NCI-H82 (cell line): ENCODE results near the gene FTL.

Experiments
- DNase-seq: peaks from one replicate; lab custom pipeline; 2025; lab: John Stamatoyannopoulos, UW

The FTL gene

GRCh38 chr19:48945817-48946216 lies 19.3 kb upstream of the FTL start:
- no peak for DNase-seq

DNA sequence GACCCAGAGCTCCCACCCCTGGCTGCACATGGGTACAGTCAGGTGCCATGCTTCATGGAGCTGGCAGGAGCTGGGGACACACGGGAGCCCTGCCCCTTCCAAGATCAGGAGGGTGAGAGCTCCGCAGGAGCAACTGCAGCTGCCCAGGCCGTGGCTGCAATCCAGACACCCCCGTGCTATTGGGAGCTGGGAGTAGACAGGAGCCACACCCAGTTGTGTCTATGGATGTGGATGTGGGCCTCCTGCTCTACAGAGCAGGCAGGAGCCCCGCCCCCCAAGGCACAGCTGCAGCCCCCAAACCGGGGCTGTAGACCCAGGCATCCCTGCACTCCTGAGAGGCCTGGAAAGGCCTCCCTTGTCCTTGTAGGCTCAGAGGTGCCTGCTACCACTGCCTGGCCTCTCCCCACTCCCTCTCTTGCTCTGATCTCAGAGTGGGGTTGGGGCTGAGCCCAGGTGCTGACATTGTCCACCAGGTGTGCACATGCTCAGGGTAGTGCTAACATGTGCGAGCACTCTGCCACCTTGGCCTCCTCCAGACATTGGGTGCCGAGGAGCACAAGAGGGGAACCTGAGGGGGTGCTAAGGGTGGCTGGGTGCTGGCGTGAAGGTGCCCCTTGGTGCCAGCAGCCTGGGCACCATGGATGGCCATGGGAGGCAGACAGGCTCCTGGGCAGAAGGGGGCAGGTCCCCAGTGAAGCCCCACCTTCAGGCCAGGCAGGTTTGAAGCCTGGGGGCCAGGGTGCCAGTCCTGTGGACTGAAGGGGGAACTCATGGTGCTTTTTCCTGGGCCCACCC lies 18.4 kb upstream of the FTL start:
- no peak for DNase-seq

DNA sequence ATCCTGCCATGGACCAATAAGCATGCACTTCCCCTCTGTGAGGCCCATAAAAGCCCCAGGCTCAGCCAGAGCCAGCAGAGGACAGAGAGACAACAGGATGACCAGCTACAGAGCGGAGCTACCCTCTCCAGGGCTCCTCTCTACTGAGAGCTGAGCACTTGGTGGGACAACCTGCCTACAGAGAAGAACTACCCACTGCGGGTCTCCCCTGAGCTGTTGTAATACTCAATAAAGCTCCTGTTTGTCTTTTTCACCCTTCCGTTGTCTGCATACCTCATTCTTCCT lies 17.9 kb upstream of the FTL start:
- no peak for DNase-seq

GRCh38 chr19:48950159-48950558 lies 14.9 kb upstream of the FTL start:
- peak; percentile 61 for DNase-seq

DNA sequence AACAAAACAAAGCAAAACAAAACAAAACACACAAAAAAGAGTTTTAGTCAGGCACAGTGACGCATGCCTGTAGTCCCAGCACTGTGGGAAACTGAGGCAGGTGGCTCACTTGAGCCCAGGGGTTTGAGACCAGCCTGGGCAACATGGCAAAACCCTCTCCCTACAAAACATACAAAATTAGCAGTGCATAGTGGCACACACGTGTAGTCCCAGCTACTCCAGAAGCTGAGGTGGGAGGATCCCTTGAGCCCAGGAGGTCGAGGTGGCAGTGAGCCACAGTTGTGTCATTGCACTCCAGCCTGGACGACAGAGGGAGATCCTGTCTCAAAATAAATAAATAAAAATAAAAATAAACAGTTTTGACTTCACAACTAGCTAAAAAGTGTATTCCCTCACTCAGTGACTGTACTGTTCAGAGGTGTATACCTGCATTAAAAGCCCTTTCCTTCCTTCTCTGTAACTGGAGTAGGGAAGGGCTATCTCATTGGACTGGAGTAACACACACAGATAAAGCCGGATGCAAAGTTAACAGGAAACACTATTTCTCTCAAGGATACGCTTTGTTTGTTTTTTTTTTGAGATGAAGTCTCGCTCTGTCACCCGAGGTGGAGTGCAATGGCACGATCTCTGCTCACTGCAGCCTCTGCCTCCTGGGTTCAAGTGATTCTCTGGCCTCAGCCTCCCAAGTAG lies 14.1 kb upstream of the FTL start:
- DNase-seq: no peak

- DNase-seq: no peak
These were observed 12.0 kb upstream of the FTL start for GRCh38 chr19:48953141-48953540.

- no peak for DNase-seq
These were observed 11.0 kb upstream of the FTL start for GRCh38 chr19:48953990-48954594.

GRCh38 chr19:48954595-48955307 lies 10.4 kb upstream of the FTL start, which contains the start of gene BAX:
Gene BAX (plus strand): TSS chr19:48954875. CDS start chr19:48954929, 54 bp downstream.
- DNase-seq: peak; percentile 99

GRCh38 chr19:48955308-48955958 lies 9.7 kb upstream of the FTL start:
- DNase-seq: no peak

- no peak for DNase-seq
These were observed 7.1 kb upstream of the FTL start for GRCh38 chr19:48958006-48958405.

DNA sequence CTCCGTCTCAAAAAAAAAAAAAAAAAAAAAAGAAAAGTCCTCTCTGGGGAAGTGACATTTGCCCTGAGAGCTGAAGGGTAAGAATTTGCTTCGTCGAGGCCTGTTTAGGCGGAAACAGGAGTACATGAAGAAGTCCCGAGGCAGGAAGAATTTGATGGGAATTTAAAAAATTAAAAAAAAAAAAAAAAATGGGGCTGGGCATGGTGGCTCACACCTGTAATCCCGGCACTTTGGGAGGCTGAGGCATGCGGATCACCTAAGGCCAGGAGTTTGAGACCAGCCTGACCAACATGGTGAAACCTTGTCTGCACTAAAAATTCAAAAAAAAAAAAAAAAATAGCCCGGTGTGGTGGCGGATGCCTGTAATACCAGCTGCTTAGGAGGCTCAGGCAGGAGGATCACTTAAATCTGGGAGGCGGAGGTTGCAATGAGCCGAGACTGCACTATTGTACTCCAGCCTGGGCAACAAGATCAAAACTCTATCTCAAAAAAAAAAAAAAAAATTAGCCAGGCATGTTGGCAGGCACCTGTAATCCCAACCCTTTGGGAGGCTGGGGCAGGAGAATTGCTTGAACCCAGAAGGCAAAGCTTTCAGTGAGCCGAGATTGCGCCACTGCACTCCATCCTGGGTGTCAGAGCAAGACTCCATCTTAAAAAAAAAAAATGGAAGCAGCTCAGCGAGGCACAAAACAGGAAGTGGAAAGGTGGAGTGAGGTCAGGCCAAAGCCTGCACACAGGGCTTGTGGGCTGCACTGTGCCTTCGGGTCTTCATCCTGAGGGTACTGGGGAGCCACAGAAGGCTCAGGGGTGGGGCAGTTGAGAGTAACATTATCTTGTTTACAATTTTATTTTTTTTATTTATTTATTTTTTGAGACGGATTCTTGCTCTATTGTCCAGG lies 5.5 kb upstream of the FTL start:
- no peak for DNase-seq

DNA sequence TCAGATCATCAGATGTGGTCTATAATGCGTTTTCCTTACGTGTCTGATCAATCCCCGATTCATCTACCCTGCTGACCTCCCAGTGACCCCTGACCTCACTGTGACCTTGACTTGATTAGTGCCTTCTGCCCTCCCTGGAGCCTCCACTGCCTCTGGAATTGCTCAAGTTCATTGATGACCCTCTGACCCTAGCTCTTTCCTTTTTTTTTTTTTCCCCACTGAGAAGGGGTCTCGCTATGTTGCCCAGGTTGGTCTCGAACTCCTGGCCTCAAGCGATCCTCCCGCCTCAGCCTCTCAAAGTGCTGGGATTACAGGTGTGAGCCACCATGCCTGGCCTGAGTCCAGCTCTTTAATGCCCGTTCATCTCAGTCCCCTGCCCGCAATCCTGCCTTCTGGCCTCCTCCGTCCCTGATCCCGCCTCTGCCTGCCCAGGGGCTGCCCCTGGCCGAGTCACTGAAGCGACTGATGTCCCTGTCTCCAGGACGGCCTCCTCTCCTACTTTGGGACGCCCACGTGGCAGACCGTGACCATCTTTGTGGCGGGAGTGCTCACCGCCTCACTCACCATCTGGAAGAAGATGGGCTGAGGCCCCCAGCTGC lies 4.0 kb upstream of the FTL start:
- no peak for DNase-seq

DNA sequence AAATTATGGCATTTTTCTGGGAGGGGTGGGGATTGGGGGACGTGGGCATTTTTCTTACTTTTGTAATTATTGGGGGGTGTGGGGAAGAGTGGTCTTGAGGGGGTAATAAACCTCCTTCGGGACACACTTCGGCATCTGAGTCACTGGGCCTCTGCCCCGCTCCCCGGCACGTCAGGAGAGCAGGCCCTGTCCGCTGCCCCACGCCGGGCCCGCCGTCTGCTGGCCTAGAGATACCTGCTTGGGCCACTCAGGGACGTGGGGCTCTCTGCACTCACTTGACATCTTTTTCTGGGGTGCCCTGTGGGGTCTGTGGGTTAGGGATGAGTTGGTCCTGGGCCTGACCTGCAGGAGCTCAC lies 3.5 kb upstream of the FTL start:
- DNase-seq: no peak

GRCh38 chr19:48962029-48962848 lies 2.9 kb upstream of the FTL start:
- DNase-seq: no peak

DNA sequence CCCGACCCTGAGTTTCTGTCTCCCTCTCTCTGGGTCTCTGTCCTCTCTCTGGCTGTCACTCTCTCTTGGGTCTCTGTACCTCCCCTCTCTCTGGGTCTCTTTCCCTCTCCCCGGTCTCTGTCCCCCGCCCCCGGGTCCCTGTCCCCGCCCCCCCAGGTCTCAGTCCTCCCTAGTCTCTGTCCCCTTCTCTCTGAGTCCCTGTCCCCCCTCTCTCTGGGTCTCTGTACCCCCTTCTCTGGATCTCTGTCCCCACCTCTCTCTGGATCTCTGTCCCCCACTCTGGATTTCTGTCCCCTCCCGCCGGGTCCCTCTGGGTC lies 2.3 kb upstream of the FTL start:
- DNase-seq: no peak

DNA sequence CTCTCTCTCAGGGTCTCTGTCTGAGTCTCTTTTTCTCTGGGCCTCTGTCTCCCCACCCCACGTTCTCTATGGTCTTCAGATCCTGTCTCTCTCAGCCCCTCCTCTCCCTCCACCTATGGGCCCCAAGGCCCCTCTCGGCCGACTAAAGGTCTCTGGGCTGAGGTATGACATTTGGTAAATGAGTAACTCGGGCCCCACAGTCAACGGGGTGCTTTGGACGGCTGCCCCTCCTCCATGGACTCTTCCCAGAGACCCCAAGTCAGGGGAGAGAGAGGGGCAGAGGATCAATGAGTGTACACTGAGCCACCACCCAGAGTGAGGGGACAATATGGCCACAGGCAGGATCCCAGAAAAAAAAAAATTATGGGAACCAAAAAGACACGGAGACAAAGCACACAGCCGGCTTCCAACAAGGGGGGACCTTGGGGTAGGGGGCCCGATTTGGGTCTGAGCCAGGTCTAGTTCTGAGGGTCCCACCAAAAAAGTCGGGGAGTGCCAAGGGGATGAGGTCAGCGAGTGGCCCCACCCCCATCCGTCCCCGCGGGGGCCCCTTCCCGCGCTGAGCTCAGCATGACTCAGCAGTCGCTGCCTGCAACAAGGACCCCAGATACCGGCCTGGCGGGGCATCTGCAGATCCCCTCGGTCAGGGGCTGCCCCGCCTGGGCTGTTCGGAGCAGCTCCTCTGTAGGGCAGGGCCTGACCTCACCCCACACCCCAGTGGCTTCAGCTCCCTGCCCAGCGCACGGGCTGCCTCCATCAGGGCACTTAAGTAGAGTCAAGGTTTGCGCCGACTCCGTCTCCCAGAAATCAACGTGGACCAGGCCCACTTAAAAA lies 1.5 kb upstream of the FTL start:
- peak; percentile 37 for DNase-seq

- peak; percentile 54 for DNase-seq
These were observed 687 bp upstream of the FTL start for GRCh38 chr19:48964205-48965039.

DNA sequence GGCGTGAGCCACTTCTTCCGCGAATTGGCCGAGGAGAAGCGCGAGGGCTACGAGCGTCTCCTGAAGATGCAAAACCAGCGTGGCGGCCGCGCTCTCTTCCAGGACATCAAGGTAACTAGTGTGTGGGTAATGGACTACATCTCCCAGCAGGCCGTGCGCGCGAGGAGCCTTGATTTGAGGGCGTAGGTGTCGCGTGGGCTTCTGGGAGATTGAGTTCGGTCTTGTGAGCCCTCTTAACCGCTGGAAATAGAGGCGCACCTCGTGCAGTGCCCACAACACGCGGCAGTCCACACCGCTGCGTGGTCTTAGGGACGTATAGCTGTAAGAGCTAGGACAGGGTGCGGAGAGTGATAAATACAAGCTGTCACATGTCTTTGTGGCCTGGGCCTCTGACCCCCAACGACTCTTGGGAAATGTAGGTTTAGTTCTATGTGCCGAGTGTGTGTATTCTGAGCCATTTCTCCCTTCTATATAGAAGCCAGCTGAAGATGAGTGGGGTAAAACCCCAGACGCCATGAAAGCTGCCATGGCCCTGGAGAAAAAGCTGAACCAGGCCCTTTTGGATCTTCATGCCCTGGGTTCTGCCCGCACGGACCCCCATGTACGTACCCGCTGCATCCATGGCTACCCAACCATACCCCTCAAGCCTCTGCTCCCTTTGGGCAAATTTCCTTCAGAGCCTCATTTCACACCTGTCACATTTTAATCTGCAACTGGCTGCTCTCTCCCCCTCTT lies 864 bp downstream of the FTL start:
- DNase-seq: peak; percentile 96
